ENCODE results near the gene PPP1R37.

Gene PPP1R37

GRCh38 chr19:45103156-45103507 is 10.2 kb downstream of the PPP1R37 start:
- ATAC-seq, result no peak
- no peak for TF ChIP-seq TOX (CRISPR knock-in tag; IDR thresholded peaks at IDR 0.05; ENCODE audit: borderline replicate concordance)
- TF ChIP-seq TSHZ2 (CRISPR knock-in tag; IDR thresholded peaks at IDR 0.05), result no peak
- no peak for TF ChIP-seq RARB (CRISPR knock-in tag; IDR thresholded peaks at IDR 0.05)
- no peak for TF ChIP-seq OSR1 (CRISPR knock-in tag; IDR thresholded peaks at IDR 0.05)

- no peak for ATAC-seq
Observed at GRCh38 chr19:45103508-45104319, 10.7 kb downstream of the PPP1R37 start.

GRCh38 chr19:45104658-45105349 is 11.8 kb downstream of the PPP1R37 start:
- no peak for ATAC-seq
- TF ChIP-seq ZC3H10 (CRISPR knock-in tag; IDR thresholded peaks at IDR 0.05) (no peak), TSHZ2 (CRISPR knock-in tag; IDR thresholded peaks at IDR 0.05) (no peak), CSRNP3 (CRISPR knock-in tag; IDR thresholded peaks at IDR 0.05) (no peak), ARNTL (CRISPR knock-in tag; IDR thresholded peaks at IDR 0.05; ENCODE audit: borderline replicate concordance, low read depth) (no peak), CSDC2 (CRISPR knock-in tag; IDR thresholded peaks at IDR 0.05) (no peak), CREB5 (CRISPR knock-in tag; IDR thresholded peaks at IDR 0.05; ENCODE audit: low read depth) (no peak), ESRRG (CRISPR knock-in tag; IDR thresholded peaks at IDR 0.05) (no peak), GLIS3 (CRISPR knock-in tag; IDR thresholded peaks at IDR 0.05) (no peak), POU6F1 (CRISPR knock-in tag; IDR thresholded peaks at IDR 0.05; ENCODE audit: borderline replicate concordance, low read depth) (no peak), ZFP30 (CRISPR knock-in tag; IDR thresholded peaks at IDR 0.05) (no peak)

More at GRCh38 chr19:45103508-45104319, 10.7 kb downstream of the PPP1R37 start:
- TF ChIP-seq POU6F1 (CRISPR knock-in tag; IDR thresholded peaks at IDR 0.05; ENCODE audit: borderline replicate concordance, low read depth), result no peak
- no peak for TF ChIP-seq GLIS3 (CRISPR knock-in tag; IDR thresholded peaks at IDR 0.05)
- no peak for TF ChIP-seq SNAI2 (CRISPR knock-in tag; IDR thresholded peaks at IDR 0.05)
- no peak for TF ChIP-seq TSHZ2 (CRISPR knock-in tag; IDR thresholded peaks at IDR 0.05)
